ENCODE data around the gene NPFFR1. TPM values are rescaled to one million over a fixed set of nuclear protein-coding genes. Genes with fewer than 3 reads are reported as not detected.
"Not testable (repeated sequence)": the region's sequence is repeated elsewhere in the genome, so short reads cannot be mapped to it uniquely, and the experiment has no call there.

NPFFR1 gene
- total RNA-seq, 1 donor from 2014 or later, result not detected

DNA sequence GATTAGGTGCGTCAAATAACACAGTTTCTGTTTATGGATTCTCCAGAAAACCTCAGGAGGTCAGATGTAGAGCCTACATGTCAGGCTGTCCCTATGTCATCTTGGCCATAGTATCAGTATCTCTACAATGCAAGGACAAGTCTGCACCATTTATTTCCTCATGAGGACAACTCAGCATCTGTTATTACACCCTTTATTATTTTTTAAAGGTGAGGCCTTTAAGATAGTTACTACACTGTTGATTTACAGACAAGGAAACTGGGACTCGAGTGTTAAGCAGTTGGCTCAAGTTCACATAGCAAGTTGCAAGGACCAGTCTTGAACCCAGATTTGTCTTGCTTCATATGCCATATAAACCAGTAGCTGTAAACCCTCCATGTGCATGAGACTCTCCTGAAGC, 27.3 kb downstream of the NPFFR1 start:
- no peak for DNase-seq (ENCODE audit: low read depth, low spot score)

DNA sequence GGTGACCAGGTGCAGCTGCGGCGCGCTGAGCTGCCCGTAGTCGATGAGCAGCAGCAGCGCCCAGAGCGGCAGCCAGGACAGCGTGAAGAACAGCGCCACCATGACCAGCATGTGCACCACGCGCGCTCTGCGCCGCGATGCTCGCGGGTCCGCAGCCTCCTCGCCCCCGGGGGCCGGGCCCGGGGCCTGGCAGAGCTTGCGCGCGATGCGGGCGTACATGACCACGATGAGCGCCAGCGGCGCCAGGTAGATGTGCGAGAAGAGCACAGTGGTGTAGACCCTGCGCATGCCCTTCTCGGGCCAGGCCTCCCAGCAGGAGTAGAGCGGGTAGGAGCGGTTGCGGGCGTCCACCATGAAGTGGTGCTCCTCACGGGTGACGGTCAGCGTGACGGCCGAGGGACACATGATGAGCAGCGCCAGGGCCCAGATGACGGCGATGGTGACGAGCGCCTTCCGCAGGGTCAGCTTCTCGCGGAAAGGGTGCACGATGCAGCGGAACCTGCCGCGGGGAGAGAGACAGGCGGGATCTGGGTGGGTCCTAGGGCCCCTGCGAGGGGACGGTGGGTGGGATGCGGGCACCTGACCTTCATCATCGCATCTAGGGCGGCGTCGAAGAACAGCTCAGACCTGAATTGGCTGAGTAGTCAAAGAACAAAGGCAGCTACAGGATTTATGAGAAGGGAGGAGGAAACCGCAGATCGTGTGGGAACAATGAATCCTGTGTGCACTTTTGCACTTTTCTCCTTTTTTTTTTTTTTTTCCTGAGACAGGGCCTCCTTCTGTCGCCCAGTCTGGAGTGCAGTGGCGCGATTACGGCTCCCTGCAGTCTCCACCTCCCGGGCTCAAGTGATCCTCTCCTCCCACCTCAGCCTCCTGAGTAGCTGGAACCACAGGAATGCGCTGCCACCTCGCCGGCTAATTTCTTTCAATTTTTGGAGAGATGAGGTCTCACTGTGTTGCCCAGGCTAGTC, 28.2 kb downstream of the NPFFR1 start:
- DNase-seq (ENCODE audit: low read depth, low spot score), result no peak

DNA sequence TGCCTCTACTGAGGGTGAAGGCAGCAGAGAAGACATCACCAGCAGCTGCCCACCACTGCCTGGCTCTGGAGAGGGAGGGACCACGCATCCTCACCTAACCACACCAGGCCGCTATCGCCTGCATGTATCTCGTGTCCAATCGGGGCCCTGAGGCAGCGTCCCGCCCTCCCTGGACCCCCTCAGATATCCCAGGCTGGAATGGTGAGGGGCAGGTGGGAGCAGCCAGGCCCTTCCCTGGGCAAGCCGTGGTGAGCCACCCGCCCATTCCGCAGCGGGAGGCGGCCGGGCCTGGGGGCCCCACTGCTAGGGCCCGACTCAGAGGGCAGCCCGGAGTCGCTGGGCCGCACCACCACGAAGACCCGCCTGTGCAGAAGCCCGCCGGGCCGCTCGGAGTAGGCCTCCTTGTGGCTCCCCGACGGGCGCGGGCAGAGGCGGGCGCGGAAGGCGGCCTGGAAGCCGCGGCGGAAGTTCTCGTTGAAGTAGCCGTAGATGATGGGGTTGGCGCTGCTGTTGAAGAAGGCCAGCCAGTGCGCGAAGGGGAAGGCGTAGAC, 29.0 kb downstream of the NPFFR1 start:
- no peak for DNase-seq (ENCODE audit: low read depth, low spot score)

DNA sequence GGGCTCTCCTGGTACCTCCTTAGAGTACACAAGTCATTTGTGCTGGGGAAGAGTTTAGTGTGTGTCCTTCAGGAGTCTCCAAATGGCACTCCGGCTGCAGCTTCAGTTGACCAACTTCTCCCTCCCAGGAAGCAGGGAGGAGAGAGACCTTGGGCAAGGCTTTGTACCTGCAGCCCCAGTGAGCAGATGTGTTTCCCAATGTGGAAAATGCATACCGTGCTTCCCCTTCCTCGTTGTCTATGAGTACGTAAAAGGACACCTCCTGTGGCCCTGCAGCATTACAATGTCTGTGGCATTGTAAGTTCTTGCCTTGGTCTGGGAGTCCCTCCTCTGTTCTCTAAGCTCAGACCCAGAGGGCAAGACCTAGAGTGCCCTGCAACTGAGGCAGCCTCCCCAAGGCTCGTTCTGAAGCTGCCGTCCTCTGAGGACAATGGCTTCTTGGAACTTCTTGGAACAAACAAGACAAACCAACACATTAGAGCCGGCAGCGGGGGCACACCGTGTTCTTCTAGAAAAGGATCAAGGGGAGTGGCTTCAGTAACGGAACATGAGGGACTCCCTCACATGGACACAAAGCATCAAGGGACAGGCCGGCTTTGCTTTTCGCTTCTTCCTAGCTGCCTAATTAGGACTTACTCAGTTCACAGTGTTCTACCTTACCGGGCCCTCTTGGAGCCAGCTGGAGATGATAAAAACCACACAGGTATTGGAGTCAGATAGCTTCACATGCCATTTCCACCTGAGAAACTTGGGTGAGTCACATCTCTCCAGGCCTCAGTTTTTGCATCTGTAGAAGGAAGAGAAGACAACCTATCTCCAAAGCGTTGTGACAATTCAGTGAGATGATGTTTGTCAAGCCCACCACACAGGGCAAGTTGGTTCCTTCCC, 29.7 kb downstream of the NPFFR1 start:
- no peak for DNase-seq (ENCODE audit: low read depth, low spot score)

DNA sequence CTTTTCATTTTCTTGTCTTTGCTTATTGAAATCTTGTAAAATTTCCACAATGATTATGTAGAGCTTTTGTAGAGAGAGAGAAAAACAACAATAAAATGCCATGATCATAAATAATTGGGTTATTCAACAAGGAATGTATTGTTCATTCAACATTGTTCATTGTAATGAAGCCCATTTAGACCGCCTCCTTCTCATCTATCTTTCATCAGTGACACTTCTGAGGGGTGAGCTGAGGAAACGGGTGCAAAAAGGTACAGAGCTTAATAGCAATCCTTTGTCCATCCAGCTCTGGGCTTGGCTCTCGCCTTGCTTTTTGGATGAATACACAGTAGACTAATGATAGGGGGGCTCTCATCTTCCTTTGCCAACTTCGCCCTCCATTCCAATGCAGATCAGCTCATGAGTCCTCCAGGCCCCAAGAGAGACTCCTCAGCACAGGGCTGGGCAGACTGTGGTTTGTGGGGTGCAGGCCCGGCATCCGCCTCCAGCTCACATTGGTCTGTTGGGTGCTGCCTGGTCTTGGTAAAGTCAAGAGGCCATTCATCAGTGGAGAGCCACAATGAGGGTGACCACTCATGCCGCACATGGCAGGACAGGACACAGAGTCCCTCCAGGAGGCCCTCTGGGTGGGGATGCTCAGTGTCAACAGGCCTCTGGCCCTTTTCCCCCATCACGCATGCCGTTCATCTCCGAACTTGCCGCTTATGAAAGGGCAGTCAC, 32.7 kb downstream of the NPFFR1 start:
- DNase-seq (ENCODE audit: low read depth, low spot score), result no peak

GRCh38 chr10:70247360-70247759, 36.4 kb downstream of the NPFFR1 start:
- no peak for DNase-seq (ENCODE audit: low read depth, low spot score)

DNA sequence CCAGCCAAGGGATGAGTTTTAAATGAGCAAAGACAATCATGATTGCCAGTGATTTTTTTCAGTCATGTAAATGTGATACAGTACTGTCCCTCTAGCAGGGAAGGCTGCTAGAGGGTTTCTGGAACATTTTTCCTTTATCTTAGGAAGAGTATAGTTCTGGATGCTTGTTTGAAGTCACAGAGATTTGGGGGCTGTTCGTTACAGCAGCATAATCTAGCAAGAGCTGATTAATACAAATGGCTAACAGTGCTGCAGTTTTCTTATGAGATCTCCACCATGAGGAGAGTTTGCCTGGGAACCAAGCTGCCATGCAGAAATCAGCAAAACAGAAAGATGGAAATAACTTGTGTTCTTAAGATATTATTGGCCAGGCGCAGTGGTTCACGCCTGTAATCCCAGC, 42.7 kb downstream of the NPFFR1 start:
- no peak for DNase-seq (ENCODE audit: low read depth, low spot score)

DNA sequence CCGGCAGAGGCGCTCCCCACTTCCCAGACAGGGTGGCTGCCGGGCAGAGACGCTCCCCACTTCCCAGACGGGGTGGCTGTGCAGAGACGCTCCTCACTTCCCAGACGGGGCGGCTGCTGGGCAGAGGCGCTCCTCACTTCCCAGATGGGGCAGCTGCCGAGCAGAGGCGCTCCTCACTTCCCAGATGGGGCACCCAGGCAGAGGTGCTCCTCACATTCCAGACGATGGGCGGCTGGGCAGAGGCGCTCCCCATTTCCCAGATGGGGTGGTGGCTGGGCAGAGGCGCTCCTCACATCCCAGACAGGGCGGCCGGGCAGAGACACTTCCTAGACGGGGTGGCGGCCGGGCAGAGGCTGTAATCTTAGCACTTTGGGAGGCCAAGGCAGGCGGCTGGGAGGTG, 43.8 kb downstream of the NPFFR1 start:
- DNase-seq (ENCODE audit: low read depth, low spot score), result not testable (repeated sequence)

GRCh38 chr10:70239077-70239976, 44.5 kb downstream of the NPFFR1 start:
- not testable (repeated sequence) for DNase-seq (ENCODE audit: low read depth, low spot score)

GRCh38 chr10:70237958-70238536, 45.8 kb downstream of the NPFFR1 start:
- not testable (repeated sequence) for DNase-seq (ENCODE audit: low read depth, low spot score)

GRCh38 chr10:70234668-70235447, 48.9 kb downstream of the NPFFR1 start:
- DNase-seq (ENCODE audit: low read depth, low spot score), result no peak

DNA sequence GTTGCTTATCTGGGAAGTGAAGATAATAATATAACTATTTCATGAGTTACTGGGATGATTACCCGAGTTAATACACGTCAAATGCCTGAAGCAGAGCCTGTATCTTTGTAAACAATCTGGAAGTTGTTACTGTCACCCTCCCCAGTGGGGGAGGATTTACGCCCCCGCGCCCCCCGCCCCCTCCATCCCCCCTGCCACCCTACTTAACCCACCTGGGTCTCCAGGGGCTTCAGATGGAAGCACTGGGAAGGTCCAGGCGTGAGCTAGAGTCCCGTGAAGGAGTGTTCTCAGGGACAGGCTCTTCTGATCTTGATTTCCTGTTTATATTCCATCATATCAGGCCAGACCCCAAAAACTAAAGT, 49.9 kb downstream of the NPFFR1 start:
- DNase-seq (ENCODE audit: low read depth, low spot score), result no peak

GRCh38 chr10:70233109-70233938, 50.5 kb downstream of the NPFFR1 start, which contains the start of gene PPA1:
Gene PPA1, minus strand, starts transcription at chr10:70233429. Its CDS starts 102 bp downstream, at chr10:70233327.
- peak; percentile 76 for DNase-seq (ENCODE audit: low read depth, low spot score)

DNA sequence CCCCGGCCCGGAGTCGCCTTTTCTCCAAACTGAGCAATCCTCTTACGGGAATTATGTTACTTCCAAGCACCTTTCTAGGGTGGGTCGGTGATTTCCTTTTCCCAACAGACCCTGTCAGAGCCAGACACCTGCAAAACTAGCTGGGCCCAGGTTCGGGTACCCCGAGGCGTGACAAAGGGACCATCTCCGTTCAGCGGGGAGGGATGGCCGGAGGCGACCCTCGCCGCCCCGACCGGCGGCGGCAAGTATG, 51.0 kb downstream of the NPFFR1 start:
- no peak for DNase-seq (ENCODE audit: low read depth, low spot score)

GRCh38 chr10:70232155-70232858, 51.5 kb downstream of the NPFFR1 start:
- DNase-seq (ENCODE audit: low read depth, low spot score), result peak; percentile 19

GRCh38 chr10:70228491-70228890, 55.3 kb downstream of the NPFFR1 start:
- no peak for DNase-seq (ENCODE audit: low read depth, low spot score)

GRCh38 chr10:70227548-70228320, 56.1 kb downstream of the NPFFR1 start:
- no peak for DNase-seq (ENCODE audit: low read depth, low spot score)

All from pulmonary artery endothelial cell (primary cell).